ENCODE data around the gene ARSI.

DNA sequence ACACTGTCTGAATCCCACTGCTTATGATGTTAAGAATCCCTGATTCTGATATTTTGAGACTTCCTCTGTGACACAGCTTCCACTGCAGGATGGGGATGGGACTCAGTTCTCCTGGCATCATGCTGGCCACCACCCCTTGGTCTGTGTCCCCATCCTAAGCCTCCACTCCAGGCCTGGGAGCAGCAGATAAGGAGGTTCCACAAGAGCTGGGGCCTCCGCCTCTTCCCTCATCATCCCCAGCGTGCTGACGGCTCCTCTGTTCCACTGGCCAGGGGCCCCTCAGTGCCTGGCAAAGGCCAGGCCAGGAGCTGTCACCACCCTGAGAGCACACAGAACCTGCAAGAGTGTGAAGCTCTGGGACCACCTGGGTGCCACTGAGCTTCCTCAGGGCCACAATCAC lies 53.8 kb downstream of the ARSI start:
- TF ChIP-seq GATA2 (IDR thresholded peaks at IDR 0.05; ENCODE audit: low read depth, low read length) (no peak), GATA3 (IDR thresholded peaks at IDR 0.05; ENCODE audit: low read depth, low read length) (no peak)

All from SH-SY5Y (cell line).